Measurements from ENCODE around the gene C9orf152. TPM values are rescaled to one million over a fixed set of nuclear protein-coding genes. Genes with fewer than 3 reads are reported as not detected.

The C9orf152 gene
- total and polyA plus RNA-seq, 12 donors: not detected

GRCh38 chr9:110160685-110161084 is 47.3 kb downstream of the C9orf152 start:
- WGBS, 2 donors: 63 to 70% methylated on average over 7 of the region's 7 CpGs
- no peaks in the 10 kb centered on the region for H3K9me3 ChIP-seq
- peaks cover 13 to 89% (median 63%) of the 10 kb centered on the region in 9 donors for H3K4me1 ChIP-seq
- no peak overlapping the region for H3K4me3 ChIP-seq
- TF ChIP-seq, protein P1, sequence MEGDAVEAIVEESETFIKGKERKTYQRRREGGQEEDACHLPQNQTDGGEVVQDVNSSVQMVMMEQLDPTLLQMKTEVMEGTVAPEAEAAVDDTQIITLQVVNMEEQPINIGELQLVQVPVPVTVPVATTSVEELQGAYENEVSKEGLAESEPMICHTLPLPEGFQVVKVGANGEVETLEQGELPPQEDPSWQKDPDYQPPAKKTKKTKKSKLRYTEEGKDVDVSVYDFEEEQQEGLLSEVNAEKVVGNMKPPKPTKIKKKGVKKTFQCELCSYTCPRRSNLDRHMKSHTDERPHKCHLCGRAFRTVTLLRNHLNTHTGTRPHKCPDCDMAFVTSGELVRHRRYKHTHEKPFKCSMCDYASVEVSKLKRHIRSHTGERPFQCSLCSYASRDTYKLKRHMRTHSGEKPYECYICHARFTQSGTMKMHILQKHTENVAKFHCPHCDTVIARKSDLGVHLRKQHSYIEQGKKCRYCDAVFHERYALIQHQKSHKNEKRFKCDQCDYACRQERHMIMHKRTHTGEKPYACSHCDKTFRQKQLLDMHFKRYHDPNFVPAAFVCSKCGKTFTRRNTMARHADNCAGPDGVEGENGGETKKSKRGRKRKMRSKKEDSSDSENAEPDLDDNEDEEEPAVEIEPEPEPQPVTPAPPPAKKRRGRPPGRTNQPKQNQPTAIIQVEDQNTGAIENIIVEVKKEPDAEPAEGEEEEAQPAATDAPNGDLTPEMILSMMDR (IDR thresholded peaks at IDR 0.05): no peak
- peaks cover 0 to 41% (median 0%) of the 10 kb centered on the region in 9 donors for H3K36me3 ChIP-seq
- ATAC-seq: no peak
- intact Hi-C loops (cut with DNase I): no loop called here
- no peaks in the 10 kb centered on the region for H3K27me3 ChIP-seq
- peak overlapping the region in 2 of 10 donors; percentile 39 to 43 for H3K27ac ChIP-seq
- no peak for DNase-seq

DNA sequence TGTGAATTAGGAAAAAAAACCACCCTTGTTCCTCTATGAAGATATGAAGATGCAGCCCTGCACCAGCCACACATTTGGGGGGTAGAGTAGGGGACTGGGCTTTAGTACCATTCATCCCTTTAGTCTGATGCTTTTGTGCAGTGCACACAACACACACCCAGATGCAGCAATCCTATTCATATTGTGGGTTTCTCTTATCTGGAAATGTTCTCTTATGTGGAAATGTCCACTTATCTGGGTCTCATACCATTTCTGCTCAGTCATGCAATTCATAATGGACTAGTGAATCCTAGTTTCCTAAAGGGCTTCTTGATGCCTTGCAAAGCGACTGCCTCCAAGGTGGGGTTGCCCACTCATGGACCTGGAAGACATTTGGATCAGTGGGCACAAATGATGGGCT is 47.8 kb downstream of the C9orf152 start:
- no peak for ATAC-seq
- TF ChIP-seq, protein P1 (IDR thresholded peaks at IDR 0.05): no peak
- H3K4me3 ChIP-seq: no peak overlapping the region
- no peak overlapping the region for H3K27ac ChIP-seq
- WGBS, 2 donors: 96 to 97% methylated on average over 1 of the region's 1 CpG
- H3K9me3 ChIP-seq: no peaks in the 10 kb centered on the region
- intact Hi-C loops (cut with DNase I): no loop called here
- H3K27me3 ChIP-seq: no peaks in the 10 kb centered on the region
- DNase-seq: no peak
- peaks cover 0 to 44% (median 0%) of the 10 kb centered on the region in 9 donors for H3K36me3 ChIP-seq
- peaks cover 13 to 90% (median 69%) of the 10 kb centered on the region in 9 donors for H3K4me1 ChIP-seq

DNA sequence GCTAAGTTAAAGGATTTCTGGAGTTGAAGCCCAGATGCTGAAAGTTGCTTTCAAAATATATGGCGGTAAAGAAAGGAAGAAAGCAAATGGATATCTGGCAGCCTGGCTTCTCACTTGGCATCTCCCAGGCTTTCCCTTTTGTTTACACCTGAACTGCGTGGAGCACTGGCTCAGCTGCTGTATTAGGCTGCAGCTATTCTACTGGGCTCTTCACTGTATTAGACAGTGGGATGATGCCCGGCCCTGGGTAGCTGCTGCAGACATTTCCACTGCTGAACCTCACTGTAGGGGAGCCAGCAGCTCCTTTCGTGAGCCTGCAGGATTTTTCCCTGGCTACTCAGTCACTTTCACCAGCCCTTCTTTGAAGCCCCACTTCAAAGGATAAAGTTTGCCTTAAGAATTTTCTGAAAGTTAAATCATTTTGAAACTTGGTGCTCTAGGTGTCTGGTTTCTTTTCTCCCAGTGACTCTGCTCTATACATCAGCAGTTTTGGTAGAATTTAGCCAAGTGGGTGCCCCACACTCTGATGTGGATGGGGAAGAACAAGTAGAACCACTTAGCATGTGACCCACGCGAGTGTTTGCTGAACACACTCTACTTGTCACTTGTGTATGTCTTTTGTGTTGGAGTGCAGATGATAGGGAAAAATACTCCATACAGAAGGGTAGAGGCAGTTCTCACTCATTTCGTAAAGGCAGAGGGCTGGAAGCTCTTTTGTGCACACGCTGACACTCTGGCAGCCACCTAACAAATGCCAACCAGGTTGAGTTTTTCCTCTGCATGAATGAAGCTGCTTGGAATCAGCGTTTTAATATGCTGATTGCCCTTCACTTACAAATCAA is 49.9 kb downstream of the C9orf152 start:
- H3K27me3 ChIP-seq: no peaks in the 10 kb centered on the region
- H3K4me1 ChIP-seq: peaks cover 13 to 98% (median 90%) of the 10 kb centered on the region in 9 donors
- H3K9me3 ChIP-seq: no peaks in the 10 kb centered on the region
- no peak overlapping the region for H3K4me3 ChIP-seq
- H3K27ac ChIP-seq: peak overlapping the region in 3 of 10 donors; percentile 9 to 32 (median 25)
- peaks cover 0 to 44% (median 0%) of the 10 kb centered on the region in 9 donors for H3K36me3 ChIP-seq
- intact Hi-C loops (cut with DNase I): loop anchor here in 5 of 10 donors (5.0 to 10.0 kb wide), 4 partner anchors 57 to 583 kb away; no protein-coding TSS in a partner anchor
- 41 to 42% methylated on average over 9 of the region's 9 CpGs for WGBS, 2 donors
- no peak for DNase-seq
- peak in 3 of 8 donors; percentile 21 to 41 (median 27) for ATAC-seq
- TF ChIP-seq, protein P1 (IDR thresholded peaks at IDR 0.05): no peak

DNA sequence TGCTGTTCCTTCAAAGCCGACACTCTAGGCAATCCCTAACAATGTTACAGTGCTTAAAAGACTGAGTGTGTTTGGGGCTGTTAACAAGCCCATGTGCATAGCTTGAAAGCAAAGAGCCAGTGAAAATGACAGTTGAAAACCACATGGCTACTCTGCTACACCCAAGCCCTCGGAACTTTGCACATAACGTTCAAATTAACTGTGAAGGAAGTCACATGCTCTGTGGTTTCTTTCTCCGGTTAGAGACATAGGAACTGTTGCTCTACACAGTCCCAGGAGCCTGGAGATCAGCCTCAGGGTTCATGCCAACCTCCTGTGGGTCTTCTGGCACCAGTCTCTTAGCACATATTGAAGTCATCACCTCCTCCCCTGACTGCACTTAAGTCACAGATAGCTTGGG is 51.1 kb downstream of the C9orf152 start:
- no peaks in the 10 kb centered on the region for H3K9me3 ChIP-seq
- H3K4me1 ChIP-seq: peaks cover 14 to 100% (median 97%) of the 10 kb centered on the region in 9 donors
- DNase-seq (no peak), ATAC-seq (peak; percentile 16 to 64 (median 46))
- 21 to 23% methylated on average over 4 of the region's 4 CpGs for WGBS, 2 donors
- peak overlapping the region in 2 of 10 donors; percentile 5 to 25 for H3K27ac ChIP-seq
- no peaks in the 10 kb centered on the region for H3K27me3 ChIP-seq
- TF ChIP-seq, protein P1 (IDR thresholded peaks at IDR 0.05): no peak
- peaks cover 0 to 44% (median 0%) of the 10 kb centered on the region in 9 donors for H3K36me3 ChIP-seq
- no peak overlapping the region for H3K4me3 ChIP-seq
- intact Hi-C loops (cut with DNase I): loop anchor here in 5 of 10 donors (5.0 to 10.0 kb wide), 4 partner anchors 58 to 582 kb away; no protein-coding TSS in a partner anchor
